Measurements from ENCODE around the gene OAF. TPM values are rescaled to one million over a fixed set of nuclear protein-coding genes. Genes with fewer than 3 reads are reported as not detected.
A peak's percentile ranks its signal among the peaks of the same experiment; 100 is the strongest.

The OAF gene
- total and polyA plus RNA-seq, 9 of the 15 experiments (the other 6 are each of a cell fraction or from before 2014, with no cell fraction given) = 1.1 to 21.6 (median 7.5) TPM

DNA sequence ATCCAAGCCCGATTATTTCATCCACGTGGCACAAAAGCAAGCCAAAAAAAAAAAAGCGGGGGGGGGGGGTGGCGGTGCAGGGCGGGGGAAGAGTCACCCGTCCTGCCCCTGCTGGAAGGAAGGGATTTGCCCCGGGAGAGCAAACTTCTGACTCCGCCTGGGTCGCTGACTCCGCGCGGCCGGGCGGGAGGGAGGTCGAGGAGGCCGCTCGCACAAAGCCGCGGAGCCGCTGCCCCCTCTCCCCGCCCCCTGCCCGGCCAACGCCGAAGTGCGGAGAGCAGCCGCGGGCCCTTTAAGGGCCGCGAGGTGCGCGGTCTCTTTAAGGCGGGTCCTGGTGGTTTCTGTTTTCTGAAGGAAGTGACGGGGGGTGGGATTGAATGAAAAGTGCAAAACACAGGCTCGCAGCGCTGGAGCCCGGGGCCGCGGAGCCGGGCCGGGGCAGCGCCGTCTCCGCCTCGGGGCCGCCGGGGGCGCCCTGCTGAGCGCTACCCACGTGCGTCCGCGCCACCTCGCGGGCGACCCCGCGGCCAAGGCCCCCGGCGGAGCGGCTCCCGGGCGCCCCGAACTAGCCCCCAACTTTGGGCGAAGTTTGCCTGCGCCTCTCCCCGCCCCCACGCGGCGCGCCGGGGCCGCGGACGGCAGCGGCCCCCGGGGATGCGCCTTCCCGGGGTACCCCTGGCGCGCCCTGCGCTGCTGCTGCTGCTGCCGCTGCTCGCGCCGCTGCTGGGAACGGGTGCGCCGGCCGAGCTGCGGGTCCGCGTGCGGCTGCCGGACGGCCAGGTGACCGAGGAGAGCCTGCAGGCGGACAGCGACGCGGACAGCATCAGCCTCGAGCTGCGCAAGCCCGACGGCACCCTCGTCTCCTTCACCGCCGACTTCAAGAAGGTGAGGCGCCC lies at the start of gene OAF (continued):
- TF ChIP-seq, protein P1, sequence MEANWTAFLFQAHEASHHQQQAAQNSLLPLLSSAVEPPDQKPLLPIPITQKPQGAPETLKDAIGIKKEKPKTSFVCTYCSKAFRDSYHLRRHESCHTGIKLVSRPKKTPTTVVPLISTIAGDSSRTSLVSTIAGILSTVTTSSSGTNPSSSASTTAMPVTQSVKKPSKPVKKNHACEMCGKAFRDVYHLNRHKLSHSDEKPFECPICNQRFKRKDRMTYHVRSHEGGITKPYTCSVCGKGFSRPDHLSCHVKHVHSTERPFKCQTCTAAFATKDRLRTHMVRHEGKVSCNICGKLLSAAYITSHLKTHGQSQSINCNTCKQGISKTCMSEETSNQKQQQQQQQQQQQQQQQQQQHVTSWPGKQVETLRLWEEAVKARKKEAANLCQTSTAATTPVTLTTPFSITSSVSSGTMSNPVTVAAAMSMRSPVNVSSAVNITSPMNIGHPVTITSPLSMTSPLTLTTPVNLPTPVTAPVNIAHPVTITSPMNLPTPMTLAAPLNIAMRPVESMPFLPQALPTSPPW (CRISPR knock-in tag; IDR thresholded peaks at IDR 0.05) = peak; percentile 94
- 0 out of 2 replicates have a peak, but pooled peaks have one; percentile 13 for TF ChIP-seq JUND (IDR thresholded peaks at IDR 0.05; ENCODE audit: borderline replicate concordance, low read depth, low read length)
- TF ChIP-seq JUND (tag; IDR thresholded peaks at IDR 0.05; ENCODE audit: borderline replicate concordance, low read depth, low read length) = no peak
- TF ChIP-seq, protein P2, sequence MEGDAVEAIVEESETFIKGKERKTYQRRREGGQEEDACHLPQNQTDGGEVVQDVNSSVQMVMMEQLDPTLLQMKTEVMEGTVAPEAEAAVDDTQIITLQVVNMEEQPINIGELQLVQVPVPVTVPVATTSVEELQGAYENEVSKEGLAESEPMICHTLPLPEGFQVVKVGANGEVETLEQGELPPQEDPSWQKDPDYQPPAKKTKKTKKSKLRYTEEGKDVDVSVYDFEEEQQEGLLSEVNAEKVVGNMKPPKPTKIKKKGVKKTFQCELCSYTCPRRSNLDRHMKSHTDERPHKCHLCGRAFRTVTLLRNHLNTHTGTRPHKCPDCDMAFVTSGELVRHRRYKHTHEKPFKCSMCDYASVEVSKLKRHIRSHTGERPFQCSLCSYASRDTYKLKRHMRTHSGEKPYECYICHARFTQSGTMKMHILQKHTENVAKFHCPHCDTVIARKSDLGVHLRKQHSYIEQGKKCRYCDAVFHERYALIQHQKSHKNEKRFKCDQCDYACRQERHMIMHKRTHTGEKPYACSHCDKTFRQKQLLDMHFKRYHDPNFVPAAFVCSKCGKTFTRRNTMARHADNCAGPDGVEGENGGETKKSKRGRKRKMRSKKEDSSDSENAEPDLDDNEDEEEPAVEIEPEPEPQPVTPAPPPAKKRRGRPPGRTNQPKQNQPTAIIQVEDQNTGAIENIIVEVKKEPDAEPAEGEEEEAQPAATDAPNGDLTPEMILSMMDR (IDR thresholded peaks at IDR 0.05 in 2 of 3, conservative IDR thresholded peaks at IDR 0.05 in 1 of 3; ENCODE audit: insufficient read depth in 2 of 3, low read depth in 1 of 3, low read length in 3 of 3) = peak in 2 of 3 experiments; percentile 17 to 63; a peak in 1 of 6 replicates

DNA sequence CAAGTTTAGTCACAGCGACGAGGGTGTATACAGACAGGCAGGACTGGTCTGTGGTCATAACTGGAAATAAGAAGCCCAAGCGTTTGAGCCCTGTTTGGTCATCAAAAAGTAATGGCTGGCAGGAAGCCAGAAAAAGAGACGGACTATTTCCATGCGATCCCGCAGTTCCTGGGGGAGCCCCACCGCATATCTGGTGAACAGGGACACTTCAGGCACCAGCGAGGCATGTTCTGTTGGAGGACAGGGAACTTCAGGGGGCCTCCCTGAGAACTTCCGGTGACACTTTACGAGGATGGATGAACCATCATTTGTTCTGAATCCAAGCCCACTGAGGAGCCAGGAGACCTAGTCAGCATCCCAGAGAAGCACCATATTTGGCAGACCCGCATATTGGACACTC lies 43.2 kb upstream of the OAF start:
- CTCF ChIA-PET (ENCODE audit: low intra/inter-chr PET ratio) = no interaction called here
- H3K27ac ChIP-seq (ENCODE audit: extremely low read depth, low read depth, low read length) = no peak overlapping the region
- H3K4me2 ChIP-seq (ENCODE audit: insufficient read depth, low read length) = no peak overlapping the region
- peaks cover 11 to 51% of the 10 kb centered on the region in 2 experiments; a peak in 3 of 5 replicates for H3K27me3 ChIP-seq (ENCODE audit: control insufficient read depth in 2 of 2, insufficient read depth in 2 of 2, low read length in 2 of 2)
- POLR2A ChIA-PET = interaction anchor here (0.6 kb wide), 1 partner anchor 433 kb away, joined by 3 read pairs; no protein-coding TSS in a partner anchor
- H3K9ac ChIP-seq (ENCODE audit: insufficient read depth in 1 of 2, low read depth in 2 of 2, low read length in 2 of 2) = no peak overlapping the region
- TF ChIP-seq NFIC (IDR thresholded peaks at IDR 0.05) (peak; percentile 85), ZBED1 (IDR thresholded peaks at IDR 0.05) (no peak)
- TF ChIP-seq, protein P3, sequence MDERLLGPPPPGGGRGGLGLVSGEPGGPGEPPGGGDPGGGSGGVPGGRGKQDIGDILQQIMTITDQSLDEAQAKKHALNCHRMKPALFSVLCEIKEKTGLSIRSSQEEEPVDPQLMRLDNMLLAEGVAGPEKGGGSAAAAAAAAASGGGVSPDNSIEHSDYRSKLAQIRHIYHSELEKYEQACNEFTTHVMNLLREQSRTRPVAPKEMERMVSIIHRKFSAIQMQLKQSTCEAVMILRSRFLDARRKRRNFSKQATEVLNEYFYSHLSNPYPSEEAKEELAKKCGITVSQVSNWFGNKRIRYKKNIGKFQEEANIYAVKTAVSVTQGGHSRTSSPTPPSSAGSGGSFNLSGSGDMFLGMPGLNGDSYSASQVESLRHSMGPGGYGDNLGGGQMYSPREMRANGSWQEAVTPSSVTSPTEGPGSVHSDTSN (CRISPR knock-in tag; IDR thresholded peaks at IDR 0.05; ENCODE audit: low read depth) = no peak
- TF ChIP-seq, protein P3 (tag; conservative IDR thresholded peaks at IDR 0.05; ENCODE audit: low read depth) = no peak
- TF ChIP-seq, protein P4, sequence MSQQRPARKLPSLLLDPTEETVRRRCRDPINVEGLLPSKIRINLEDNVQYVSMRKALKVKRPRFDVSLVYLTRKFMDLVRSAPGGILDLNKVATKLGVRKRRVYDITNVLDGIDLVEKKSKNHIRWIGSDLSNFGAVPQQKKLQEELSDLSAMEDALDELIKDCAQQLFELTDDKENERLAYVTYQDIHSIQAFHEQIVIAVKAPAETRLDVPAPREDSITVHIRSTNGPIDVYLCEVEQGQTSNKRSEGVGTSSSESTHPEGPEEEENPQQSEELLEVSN (IDR thresholded peaks at IDR 0.05; ENCODE audit: borderline replicate concordance in 1 of 2, extremely low read depth in 1 of 2, insufficient read depth in 1 of 2, insufficient read length in 1 of 2, low read depth in 1 of 2, low read length in 1 of 2, poor library complexity in 1 of 2, severe bottlenecking in 1 of 2) = no peak
- H2AFZ ChIP-seq (ENCODE audit: low read depth, low read length) = no peak overlapping the region
- 33% methylated on average over 11 of the region's 11 CpGs for WGBS (ENCODE audit: insufficient coverage, low coverage, missing lambda C conversion rate)
- ATAC-seq (no peak), FAIRE-seq (no peak), DNase-seq (ENCODE audit: extremely low read depth in 1 of 4, low spot score in 3 of 4) (peak in 1 of 4 experiments; percentile 2)
- BruUV-seq (replicated peaks) = no TSS peak
- H3K4me3 ChIP-seq = no peak overlapping the region
- H3K9me1 ChIP-seq (ENCODE audit: control insufficient read depth, insufficient read depth, low read length) = no peaks in the 10 kb centered on the region
- H3K4me1 ChIP-seq (replicated peaks in 1 of 2; ENCODE audit: control insufficient read depth in 2 of 2, insufficient read depth in 2 of 2, low read length in 2 of 2) = peaks cover 0 to 18% of the 10 kb centered on the region in 2 experiments; a peak in 2 of 5 replicates
- in situ Hi-C loops (cut with MboI) (no loop called here), intact Hi-C loops (cut with micrococcal nuclease) (loop anchor here (5.0 kb wide), 1 partner anchor 500 kb away; no protein-coding TSS in a partner anchor)
- H4K20me1 ChIP-seq (replicated peaks; ENCODE audit: control insufficient read depth, insufficient read depth, low read length) = peaks cover 4% of the 10 kb centered on the region; the same call in 1 of the 2 replicates
- no peaks in the 10 kb centered on the region for H3K9me3 ChIP-seq (replicated peaks; ENCODE audit: control insufficient read depth, insufficient read depth, low read depth, low read length)
- H3K79me2 ChIP-seq (ENCODE audit: control insufficient read depth, insufficient read depth, low read length) = no peaks in the 10 kb centered on the region
- H3K36me3 ChIP-seq (ENCODE audit: control insufficient read depth, insufficient read depth, low read length) = no peaks in the 10 kb centered on the region

All from K562 (cell line).